Vagina (tissue), 2 donors: ENCODE measurements around the gene KIF2C.

Experiments used
- POLR2A ChIP-seq, 2 donors: fragments of 450-650 bp; IDR thresholded peaks; one replicate each; pipeline ENCODE4 v1.6.1; 2017; ENCODE audit warnings: antibody characterized with exemption in 2 of 2, mild to moderate bottlenecking in 2 of 2, moderate library complexity in 2 of 2
- TF ChIP-seq, protein P1 (sequence below), 3 experiments: fragments of 450-650 bp in 2 of 3; fragments of 200-600 bp in 1 of 3; sonication (generic) in 1 of 3; IDR thresholded peaks; one replicate each; pipeline ENCODE4 v1.5.1; 2017 to 2019; ENCODE audit warnings: antibody characterized with exemption in 3 of 3, mild to moderate bottlenecking in 2 of 3, moderate library complexity in 2 of 3

- TF ChIP-seq, protein P1, sequence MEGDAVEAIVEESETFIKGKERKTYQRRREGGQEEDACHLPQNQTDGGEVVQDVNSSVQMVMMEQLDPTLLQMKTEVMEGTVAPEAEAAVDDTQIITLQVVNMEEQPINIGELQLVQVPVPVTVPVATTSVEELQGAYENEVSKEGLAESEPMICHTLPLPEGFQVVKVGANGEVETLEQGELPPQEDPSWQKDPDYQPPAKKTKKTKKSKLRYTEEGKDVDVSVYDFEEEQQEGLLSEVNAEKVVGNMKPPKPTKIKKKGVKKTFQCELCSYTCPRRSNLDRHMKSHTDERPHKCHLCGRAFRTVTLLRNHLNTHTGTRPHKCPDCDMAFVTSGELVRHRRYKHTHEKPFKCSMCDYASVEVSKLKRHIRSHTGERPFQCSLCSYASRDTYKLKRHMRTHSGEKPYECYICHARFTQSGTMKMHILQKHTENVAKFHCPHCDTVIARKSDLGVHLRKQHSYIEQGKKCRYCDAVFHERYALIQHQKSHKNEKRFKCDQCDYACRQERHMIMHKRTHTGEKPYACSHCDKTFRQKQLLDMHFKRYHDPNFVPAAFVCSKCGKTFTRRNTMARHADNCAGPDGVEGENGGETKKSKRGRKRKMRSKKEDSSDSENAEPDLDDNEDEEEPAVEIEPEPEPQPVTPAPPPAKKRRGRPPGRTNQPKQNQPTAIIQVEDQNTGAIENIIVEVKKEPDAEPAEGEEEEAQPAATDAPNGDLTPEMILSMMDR (IDR thresholded peaks at IDR 0.05): peak; percentile 96 to 97 (median 96)
- no peak for TF ChIP-seq POLR2A (IDR thresholded peaks at IDR 0.05)
These were observed 46.7 kb downstream of the KIF2C start for GRCh38 chr1:44786138-44786840.
